Duodenal mucosa (tissue), 2 donors: ENCODE measurements around the gene DRAM2.
"Not testable (repeated sequence)": the region's sequence is repeated elsewhere in the genome, so short reads cannot be mapped to it uniquely, and the experiment has no call there.

Source experiments
- H3K27ac ChIP-seq: one replicate; pipeline ENCODE4 v1.7.0; 2013; ENCODE audit warnings: low read depth, low read length
- H3K27me3 ChIP-seq, 2 donors: one replicate each; pipeline ENCODE4 v1.7.0; 2013; ENCODE audit warnings: low read length in 2 of 2, control low read depth in 1 of 2; ENCODE audit not compliant: insufficient read depth in 2 of 2, control insufficient read depth in 1 of 2
- H3K36me3 ChIP-seq, 2 donors: one replicate each; pipeline ENCODE4 v1.7.0; 2013; ENCODE audit warnings: low read length in 2 of 2, control low read depth in 1 of 2; ENCODE audit not compliant: insufficient read depth in 2 of 2, control insufficient read depth in 1 of 2
- H3K4me1 ChIP-seq, 2 donors: one replicate each; pipeline ENCODE4 v1.7.0; 2013; ENCODE audit warnings: low read length in 2 of 2, control low read depth in 1 of 2; ENCODE audit not compliant: insufficient read depth in 2 of 2, control insufficient read depth in 1 of 2
- H3K4me3 ChIP-seq, 2 donors: one replicate each; pipeline ENCODE4 v1.7.0; 2013; ENCODE audit warnings: low read length in 2 of 2, low read depth in 1 of 2
- H3K9ac ChIP-seq, 2 donors: one replicate each; pipeline ENCODE4 v1.7.0; 2013; ENCODE audit warnings: low read length in 2 of 2, low read depth in 1 of 2
- H3K9me3 ChIP-seq, 2 donors: one replicate each; pipeline ENCODE4 v1.7.0; 2013; ENCODE audit warnings: low read length in 2 of 2, control low read depth in 1 of 2; ENCODE audit not compliant: control insufficient read depth in 1 of 2

DRAM2 gene

DNA sequence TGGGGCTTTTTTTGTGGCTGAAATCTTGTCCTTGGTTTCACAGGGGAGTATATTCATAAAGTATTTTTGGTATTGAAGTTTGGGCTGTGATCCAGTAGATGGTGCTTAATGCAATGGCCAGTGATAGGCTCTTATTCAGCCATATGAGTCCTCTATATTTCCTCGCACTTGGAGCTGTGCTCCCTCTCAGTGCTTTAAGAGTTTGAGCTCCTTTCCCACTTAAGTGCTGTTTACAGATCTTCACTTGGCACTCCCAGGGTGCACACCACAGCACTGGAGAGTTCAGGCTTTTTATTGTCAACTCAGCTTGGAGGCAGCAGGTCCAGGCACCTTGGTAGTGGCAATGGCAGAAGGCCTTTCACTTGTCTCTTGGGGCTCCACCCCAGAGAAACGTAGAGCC lies 54.9 kb downstream of the DRAM2 start:
- Histone ChIP-seq H3K27ac (no peak overlapping the region), H3K9ac (no peak overlapping the region), H3K9me3 (peaks cover 0 to 2% of the 10 kb centered on the region in 2 donors), H3K36me3 (no peaks in the 10 kb centered on the region), H3K27me3 (no peaks in the 10 kb centered on the region), H3K4me1 (no peaks in the 10 kb centered on the region), H3K4me3 (no peak overlapping the region)

DNA sequence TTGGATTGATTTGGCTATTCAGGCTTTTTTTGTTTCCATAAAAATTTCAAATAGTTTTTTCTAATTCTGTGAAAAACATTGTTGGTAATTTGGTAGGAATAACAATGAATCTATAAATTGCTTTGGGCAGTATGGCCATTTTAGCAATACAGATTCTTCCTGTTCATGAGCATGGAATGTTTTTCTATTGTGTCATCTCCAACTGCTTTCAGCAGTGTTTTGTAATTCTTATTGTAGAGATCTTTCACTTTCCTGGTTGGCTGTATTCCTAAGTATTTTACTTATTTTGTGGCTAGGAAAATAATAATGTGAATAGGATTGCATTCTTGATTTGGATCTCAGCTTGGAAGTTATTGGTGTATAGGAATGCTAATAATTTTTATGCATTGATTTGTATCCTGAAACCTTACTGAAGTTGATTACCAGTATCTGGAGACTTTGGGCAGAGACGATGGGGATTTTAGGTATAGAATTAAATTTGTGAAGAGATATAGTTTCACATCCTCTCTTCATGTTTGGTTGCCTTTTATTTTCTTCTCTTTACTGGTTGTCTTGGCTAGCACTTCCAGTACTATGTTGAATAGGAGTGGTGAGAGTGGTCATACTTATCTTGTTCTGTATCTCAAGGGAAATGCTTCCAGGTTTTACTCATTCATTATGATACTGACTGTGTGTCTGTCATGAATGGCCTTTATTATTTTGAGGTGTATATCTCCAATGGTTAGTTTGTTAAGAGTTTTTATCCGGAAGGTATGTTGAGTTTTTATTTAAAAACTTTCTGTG lies 57.3 kb downstream of the DRAM2 start:
- H3K9ac ChIP-seq, result no peak overlapping the region
- no peaks in the 10 kb centered on the region for H3K27me3 ChIP-seq
- H3K4me1 ChIP-seq, result no peaks in the 10 kb centered on the region
- no peaks in the 10 kb centered on the region for H3K36me3 ChIP-seq
- no peak overlapping the region for H3K27ac ChIP-seq
- no peaks in the 10 kb centered on the region for H3K9me3 ChIP-seq
- no peak overlapping the region for H3K4me3 ChIP-seq

DNA sequence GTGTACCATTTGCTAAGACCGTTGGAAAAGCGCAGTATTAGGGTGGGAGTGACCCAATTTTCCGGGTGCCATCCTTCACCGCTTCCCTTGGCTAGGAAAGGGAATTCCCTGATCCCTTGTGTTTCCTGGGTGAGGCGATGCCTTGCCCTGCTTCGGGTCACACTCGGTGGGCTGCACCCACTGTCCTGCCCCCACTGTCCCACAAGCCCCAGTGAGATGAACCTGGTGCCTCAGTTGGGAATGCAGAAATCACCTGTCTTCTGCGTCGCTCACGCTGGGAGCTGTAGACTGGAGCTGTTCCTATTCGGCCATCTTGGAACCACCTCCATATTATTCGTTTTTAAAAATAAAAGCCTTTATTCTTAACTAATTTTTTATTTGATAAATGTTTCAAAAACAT lies 60.6 kb downstream of the DRAM2 start:
- not testable (repeated sequence) for H3K27ac ChIP-seq, H3K36me3 ChIP-seq, H3K27me3 ChIP-seq, H3K4me3 ChIP-seq, H3K9me3 ChIP-seq, H3K4me1 ChIP-seq, H3K9ac ChIP-seq

GRCh38 chr1:111077312-111077711 lies 62.6 kb downstream of the DRAM2 start:
- not testable (repeated sequence) for H3K27ac ChIP-seq

More at GRCh38 chr1:111077312-111077711, 62.6 kb downstream of the DRAM2 start:
- H3K4me3 ChIP-seq, H3K9me3 ChIP-seq, H3K36me3 ChIP-seq, H3K27me3 ChIP-seq, H3K4me1 ChIP-seq, H3K9ac ChIP-seq: not testable (repeated sequence)
